CD4-positive, alpha-beta T cell (primary cell): ENCODE results near the gene TMPRSS9. TPM values are rescaled to one million over a fixed set of nuclear protein-coding genes. Genes with fewer than 3 reads are reported as not detected.

Source experiments
- ATAC-seq: fragments of 200-7000 bp; cut with Tn5 transposase; one replicate; pipeline ENCODE4 v1.10.0; 2022; ENCODE audit warnings: mild to moderate bottlenecking; ENCODE audit not compliant: poor library complexity
- CTCF ChIA-PET: fragments of 350-600 bp; sonication (Branson Sonifier 250); formaldehyde crosslinking; loops from one replicate; lab custom pipeline; 2021; ENCODE audit warnings: antibody characterized with exemption, inconsistent platforms; lab: Charles Lee
- POLR2A ChIA-PET: fragments of 350-600 bp; sonication (Branson Sonifier 250); formaldehyde crosslinking; loops from one replicate; lab custom pipeline; 2021; ENCODE audit warnings: antibody characterized with exemption, inconsistent platforms; lab: Charles Lee
- DNase-seq, 14 experiments: peaks; one replicate each; pipeline ENCODE4 v3.0.0-alpha.2; 2013 to 2020; ENCODE audit warnings: mixed read lengths in 2 of 14
- H3K27ac ChIP-seq, 2 donors: one replicate each; pipeline versions ENCODE4 v1.5.1 to v1.7.0; 2013; ENCODE audit warnings: low read length in 2 of 2, low read depth in 1 of 2, mild to moderate bottlenecking in 1 of 2
- H3K27me3 ChIP-seq, 2 experiments: 1 replicate in 1 of 2; 2 replicates in 1 of 2; pipeline versions ENCODE4 v1.6.1 to v1.7.0; 2013; ENCODE audit warnings: low read length in 2 of 2, control low read depth in 1 of 2, mild to moderate bottlenecking in 1 of 2, moderate library complexity in 1 of 2; ENCODE audit not compliant: insufficient read depth in 2 of 2, control insufficient read depth in 1 of 2
- H3K36me3 ChIP-seq: one replicate; pipeline ENCODE4 v1.6.1; 2013; ENCODE audit warnings: low read length, control low read depth; ENCODE audit not compliant: insufficient read depth
- H3K4me1 ChIP-seq: one replicate; pipeline ENCODE4 v1.6.1; 2013; ENCODE audit warnings: low read length, control low read depth; ENCODE audit not compliant: insufficient read depth
- H3K4me3 ChIP-seq: one replicate; pipeline ENCODE4 v1.5.1; 2013; ENCODE audit warnings: mild to moderate bottlenecking, low read length, moderate library complexity
- H3K9me3 ChIP-seq, 2 experiments: 1 replicate in 1 of 2; 2 replicates in 1 of 2; pipeline versions ENCODE4 v1.6.1 to v1.7.0; 2013; ENCODE audit warnings: low read length in 2 of 2, mild to moderate bottlenecking in 2 of 2, control low read depth in 1 of 2, moderate library complexity in 1 of 2; ENCODE audit not compliant: control insufficient read depth in 1 of 2, insufficient read depth in 1 of 2
- H3K27ac Mint-ChIP-seq: one replicate; pipeline ENCODE4 v1.8.0; 2020; ENCODE audit warnings: mixed read lengths
- H3K27me3 Mint-ChIP-seq: one replicate; pipeline ENCODE4 v1.8.0; 2021; ENCODE audit warnings: mixed read lengths
- H3K36me3 Mint-ChIP-seq: one replicate; pipeline ENCODE4 v1.8.0; 2021; ENCODE audit warnings: low read depth, mixed read lengths
- H3K4me1 Mint-ChIP-seq: one replicate; pipeline ENCODE4 v1.8.0; 2021; ENCODE audit warnings: low read depth, mixed read lengths
- H3K4me3 Mint-ChIP-seq: one replicate; pipeline ENCODE4 v1.8.0; 2020; ENCODE audit warnings: mild to moderate bottlenecking, mixed read lengths
- H3K9me3 Mint-ChIP-seq: one replicate; pipeline ENCODE4 v1.8.0; 2020; ENCODE audit warnings: mixed read lengths
- CTCF ChIP-seq: fragments of 200-600 bp; IDR thresholded peaks from one replicate; pipeline ENCODE4 v1.8.0; 2022; ENCODE audit warnings: antibody characterized with exemption, mild to moderate bottlenecking
- intact Hi-C, 2 experiments: fragments of 100-400 bp; cut with DNase I in 1 of 2; cut with micrococcal nuclease in 1 of 2; formaldehyde crosslinking; loops; one replicate each; pipeline versions ENCODE4 v1.15.1 to v1.9.0; 2023 to 2025; cut with DNase I, micrococcal nuclease
- total RNA-seq, 174 experiments: library from RNA in 2 of 174; stranded (reverse) in 2 of 174; gene quantifications; one replicate each; pipeline ENCODE4 v1.2.3 and lab custom pipeline; 2021 to 2026

TMPRSS9 gene
- total RNA-seq, 2 experiments from 2014 or later, result not detected

GRCh38 chr19:2357279-2358206 lies 2.5 kb upstream of the TMPRSS9 start:
- Mint-ChIP-seq H3K4me3 (no peak overlapping the region), H3K27ac (no peak overlapping the region), H3K9me3 (no peaks in the 10 kb centered on the region), H3K27me3 (peaks cover 7% of the 10 kb centered on the region), H3K36me3 (no peaks in the 10 kb centered on the region), H3K4me1 (peaks cover 6% of the 10 kb centered on the region)
- ATAC-seq (no peak), DNase-seq (no peak)
- Histone ChIP-seq H3K27ac (no peak overlapping the region), H3K27me3 (peaks cover 9 to 13% of the 10 kb centered on the region in 2 experiments), H3K9me3 (peaks cover 0 to 8% of the 10 kb centered on the region in 2 experiments), H3K4me3 (no peak overlapping the region), H3K36me3 (peaks cover 11% of the 10 kb centered on the region), H3K4me1 (peaks cover 10% of the 10 kb centered on the region)
- no peak for TF ChIP-seq CTCF
- CTCF ChIA-PET, result no interaction called here
- POLR2A ChIA-PET, result no interaction called here
- intact Hi-C loops, result no loop called here

GRCh38 chr19:2358548-2359173 lies 1.4 kb upstream of the TMPRSS9 start:
- no peak overlapping the region for H3K4me3 Mint-ChIP-seq
- H3K27ac Mint-ChIP-seq, result no peak overlapping the region
- Histone ChIP-seq H3K9me3 (peaks cover 0 to 8% of the 10 kb centered on the region in 2 experiments), H3K36me3 (peaks cover 3% of the 10 kb centered on the region), H3K27ac (no peak overlapping the region), H3K27me3 (peaks cover 16% of the 10 kb centered on the region in 2 experiments), H3K4me3 (no peak overlapping the region), H3K4me1 (peaks cover 10% of the 10 kb centered on the region)
- no peak for ATAC-seq
- no peaks in the 10 kb centered on the region for H3K36me3 Mint-ChIP-seq
- no peak for TF ChIP-seq CTCF
- intact Hi-C loops, result no loop called here
- H3K9me3 Mint-ChIP-seq, result no peaks in the 10 kb centered on the region
- H3K27me3 Mint-ChIP-seq, result peaks cover 7% of the 10 kb centered on the region
- DNase-seq, result no peak
- CTCF ChIA-PET, result no interaction called here
- POLR2A ChIA-PET, result no interaction called here
- peaks cover 6% of the 10 kb centered on the region for H3K4me1 Mint-ChIP-seq

GRCh38 chr19:2360833-2361232 lies 768 bp downstream of the TMPRSS9 start:
- no peak for TF ChIP-seq CTCF
- H3K4me3 ChIP-seq, result no peak overlapping the region
- intact Hi-C loops, result no loop called here
- H3K9me3 ChIP-seq, result peaks cover 0 to 8% of the 10 kb centered on the region in 2 experiments
- Mint-ChIP-seq H3K4me1 (peaks cover 6% of the 10 kb centered on the region), H3K27ac (no peak overlapping the region), H3K36me3 (no peaks in the 10 kb centered on the region), H3K4me3 (no peak overlapping the region), H3K27me3 (peaks cover 12% of the 10 kb centered on the region), H3K9me3 (no peaks in the 10 kb centered on the region)
- ChIA-PET CTCF (no interaction called here), POLR2A (no interaction called here)
- H3K4me1 ChIP-seq, result peaks cover 10% of the 10 kb centered on the region
- H3K36me3 ChIP-seq, result no peaks in the 10 kb centered on the region
- DNase-seq, result no peak
- ATAC-seq, result no peak
- H3K27me3 ChIP-seq, result peaks cover 16 to 19% of the 10 kb centered on the region in 2 experiments
- no peak overlapping the region for H3K27ac ChIP-seq
